Stimulated activated CD8-positive, alpha-beta memory T cell treated with anti-CD3 and anti-CD28 coated beads, Interleukin-7, amount 100 ng/mL, for 4 hours (primary cell): ENCODE results near the gene SRRD.
"Not testable (repeated sequence)": the region's sequence is repeated elsewhere in the genome, so short reads cannot be mapped to it uniquely, and the experiment has no call there.

Source experiments
- DNase-seq, 2 donors: peaks; one replicate each; pipeline ENCODE4 v3.0.0-alpha.2; 2020; ENCODE audit warnings: low read depth in 2 of 2

SRRD gene

DNA sequence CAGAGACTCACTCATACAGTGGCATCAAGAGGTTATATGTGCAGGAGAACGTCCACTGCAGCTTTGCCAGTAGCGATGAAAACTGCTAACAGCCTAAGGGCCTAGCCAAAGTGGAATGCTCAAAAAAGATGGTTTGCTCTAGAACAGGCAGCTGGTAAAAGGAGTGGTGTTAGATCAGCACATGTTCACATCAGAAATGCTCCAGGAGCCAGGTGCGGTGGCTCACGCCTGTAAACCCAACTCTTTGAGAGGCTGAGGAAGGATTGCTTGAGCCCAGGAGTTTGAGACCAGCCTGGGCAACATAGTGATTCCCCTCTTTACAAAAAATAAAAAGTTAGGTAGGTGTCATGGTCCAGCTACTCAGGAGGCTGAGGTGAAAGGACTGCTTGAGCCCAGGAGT, 38.9 kb downstream of the SRRD start:
- no peak for DNase-seq

- no peak for DNase-seq
These were observed 41.2 kb downstream of the SRRD start for GRCh38 chr22:26524870-26525269.

GRCh38 chr22:26525946-26526564, 42.4 kb downstream of the SRRD start:
- no peak for DNase-seq

GRCh38 chr22:26527167-26527566, 43.5 kb downstream of the SRRD start:
- no peak for DNase-seq

DNA sequence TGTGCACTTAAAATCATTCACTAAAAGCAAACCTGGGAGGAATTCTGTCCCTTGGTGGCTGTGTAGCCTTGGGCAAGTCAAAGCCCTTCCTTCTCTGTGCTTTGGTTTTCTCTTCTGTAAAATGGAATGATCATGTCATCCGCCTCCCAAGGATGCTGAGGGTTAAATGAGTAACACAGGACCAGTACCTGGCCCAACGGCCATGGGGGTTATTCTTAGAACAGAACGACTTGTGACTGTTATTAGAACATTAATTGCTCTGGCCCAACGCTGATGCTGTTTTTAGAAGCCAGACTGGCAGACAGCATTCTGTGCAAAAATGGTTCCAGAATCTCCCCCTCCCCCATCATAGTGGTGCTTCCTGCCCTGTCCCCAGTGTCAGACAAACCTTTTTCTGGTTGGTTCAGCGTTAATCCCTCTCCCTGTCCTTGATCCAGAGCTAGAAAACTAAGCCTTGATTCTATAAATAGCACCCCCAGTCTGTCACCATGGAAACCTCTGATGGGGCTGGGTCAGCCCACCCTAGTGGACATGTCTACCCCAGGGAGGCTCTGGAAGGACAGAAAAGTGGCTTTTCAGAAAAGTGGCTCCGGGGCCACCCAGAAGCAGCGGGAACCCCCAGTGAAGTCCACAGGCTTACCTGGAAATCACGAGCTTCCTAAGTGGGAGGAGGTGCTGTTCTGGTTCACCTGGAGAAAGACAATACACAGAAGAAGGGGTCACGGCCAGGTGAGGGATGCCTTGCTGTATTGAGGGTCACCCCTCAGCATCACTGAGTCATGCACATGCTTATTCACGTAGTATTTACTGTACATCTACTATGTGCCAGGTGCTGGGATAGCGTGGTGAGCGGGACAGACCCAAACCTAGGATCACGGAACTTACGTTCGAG, 44.1 kb downstream of the SRRD start:
- no peak for DNase-seq

- not testable (repeated sequence) for DNase-seq
These were observed 44.8 kb downstream of the SRRD start for GRCh38 chr22:26528518-26528917.

DNA sequence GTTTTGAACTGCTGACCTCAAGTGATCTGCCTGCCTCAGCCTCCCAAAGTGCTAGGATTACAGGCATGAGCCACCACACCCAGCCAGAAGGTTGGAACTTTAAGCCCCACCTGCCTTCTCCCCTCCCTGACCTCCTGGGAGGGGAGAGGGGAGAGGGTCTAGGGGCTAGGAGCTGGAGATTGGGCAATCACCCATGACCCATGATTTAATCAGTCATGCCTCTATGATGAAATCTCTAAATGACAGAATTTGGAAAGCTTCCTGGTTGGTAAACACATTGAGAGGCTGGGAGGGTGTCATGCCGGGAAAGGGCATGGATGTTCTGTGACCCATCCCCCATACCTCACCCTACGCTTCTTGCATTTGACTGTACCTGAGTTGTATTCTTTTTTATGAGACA, 45.7 kb downstream of the SRRD start:
- no peak for DNase-seq

GRCh38 chr22:26534171-26534855, 50.6 kb downstream of the SRRD start:
- DNase-seq = no peak

DNA sequence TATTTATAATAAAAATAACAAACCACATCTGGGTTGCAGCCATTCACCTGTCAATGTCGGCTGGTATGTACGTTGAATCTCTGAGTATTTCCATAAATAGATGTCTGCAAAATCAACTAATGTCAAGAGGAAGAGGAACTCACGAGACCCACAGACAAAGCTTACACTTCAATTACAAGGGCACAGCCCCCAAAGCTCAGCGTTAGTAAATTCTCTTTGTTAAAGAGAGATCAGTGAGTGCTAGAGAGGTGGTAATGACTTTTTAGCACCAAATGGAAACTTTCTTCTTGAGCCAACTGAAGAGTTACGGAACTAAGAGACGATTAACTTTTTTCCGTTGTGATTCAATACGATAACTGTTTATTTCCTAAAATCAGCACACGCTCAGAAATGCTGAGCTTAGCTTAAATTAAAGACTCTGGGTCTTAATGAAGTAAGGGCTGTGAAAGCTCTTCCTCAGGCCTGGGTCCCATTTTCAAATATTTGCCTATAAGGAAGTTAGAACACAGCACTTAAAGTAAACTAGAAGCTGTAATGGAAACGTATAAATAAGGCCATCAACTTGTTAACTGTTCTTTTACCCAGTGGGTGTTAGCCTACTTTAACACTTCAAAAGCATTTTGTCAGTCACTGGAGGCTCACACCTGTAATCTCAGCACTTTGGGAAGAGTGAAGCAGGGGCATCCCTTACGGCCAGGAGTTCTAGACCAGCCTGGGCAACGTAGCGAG, 51.4 kb downstream of the SRRD start:
- no peak for DNase-seq

- DNase-seq = no peak
These were observed 51.9 kb downstream of the SRRD start for GRCh38 chr22:26535603-26535908.

DNA sequence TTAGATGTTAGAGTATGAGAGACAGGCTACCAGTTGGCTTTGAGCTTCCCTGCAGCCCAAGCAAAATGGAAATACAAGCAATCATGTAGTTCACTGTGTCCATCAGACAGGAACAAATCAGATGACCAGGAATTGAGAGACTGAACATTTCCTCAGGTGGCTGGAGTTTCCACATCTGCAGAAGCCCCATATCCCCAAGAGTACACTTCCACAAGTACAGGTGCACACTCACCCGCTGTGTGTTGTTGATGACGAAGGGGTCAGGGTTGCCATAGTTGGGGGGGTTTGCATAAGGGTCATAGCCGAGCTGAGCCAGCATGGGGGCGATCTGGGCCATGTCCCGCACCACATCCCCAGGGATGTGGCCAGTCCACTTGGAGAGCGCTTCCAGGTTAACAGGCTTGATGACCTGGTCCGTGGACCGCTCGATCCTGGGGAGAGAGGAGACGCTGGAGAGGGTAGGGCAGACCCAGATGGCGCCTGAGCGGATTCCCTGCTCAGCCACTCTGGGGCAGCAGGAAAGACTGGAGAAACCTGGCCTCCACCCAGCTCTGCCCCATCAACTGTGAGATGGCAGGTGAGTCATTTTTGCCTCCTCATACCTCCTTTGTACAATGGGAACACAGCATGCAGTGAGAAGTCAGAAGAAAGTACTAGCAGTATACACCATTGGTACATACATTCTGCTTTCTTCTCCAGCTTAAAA, 52.5 kb downstream of the SRRD start:
- no peak for DNase-seq

DNA sequence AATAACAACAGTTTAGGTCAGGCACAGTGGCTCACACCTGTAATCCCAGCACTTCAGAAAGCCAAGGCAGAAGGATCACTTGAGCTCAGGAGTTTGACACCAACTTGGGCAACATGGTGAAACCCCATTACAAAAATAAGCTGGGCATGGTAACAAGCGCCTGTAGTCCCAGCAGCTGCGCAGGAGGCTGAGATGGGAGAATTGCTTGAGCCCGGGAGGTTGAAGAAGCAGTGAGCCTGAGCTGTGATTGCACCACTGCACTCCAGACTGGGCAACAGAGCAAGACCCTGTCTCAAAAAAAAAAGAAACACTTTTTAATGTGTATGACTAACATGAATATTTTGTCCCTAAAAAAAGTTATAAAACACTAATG, 53.1 kb downstream of the SRRD start:
- no peak for DNase-seq

- DNase-seq = no peak
These were observed 56.4 kb downstream of the SRRD start for GRCh38 chr22:26540119-26540518.

DNA sequence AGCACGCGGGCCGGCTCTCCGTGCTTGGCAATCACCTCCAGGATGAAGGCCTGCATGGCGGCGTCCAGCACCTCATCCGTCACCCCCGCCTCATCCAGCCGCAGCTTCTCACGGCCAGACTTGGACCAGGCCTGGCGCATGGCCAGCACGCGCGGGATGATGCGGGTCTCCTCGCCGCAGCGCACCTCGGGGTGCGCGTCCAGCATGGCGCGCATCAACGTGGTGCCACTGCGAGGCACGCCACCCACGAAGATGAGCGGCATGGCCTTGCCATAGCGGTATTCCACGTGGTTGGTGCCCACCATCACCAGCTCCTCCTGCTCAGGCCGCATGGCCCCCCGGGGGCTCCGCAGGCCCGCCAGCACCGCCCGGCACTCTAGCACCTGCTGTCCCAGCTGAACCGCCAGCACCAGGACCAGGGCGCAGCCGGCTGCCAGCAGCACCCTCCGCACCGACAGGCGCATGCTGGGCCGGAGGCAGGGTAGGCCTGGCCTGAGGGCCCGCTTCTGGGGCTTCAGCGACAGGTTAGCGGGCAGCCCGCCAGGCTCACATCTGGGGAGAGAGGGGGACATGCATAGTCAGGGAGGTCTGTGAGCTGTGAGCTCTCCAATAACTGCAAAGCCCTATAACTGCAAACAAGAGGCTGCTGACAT, 57.6 kb downstream of the SRRD start:
- no peak for DNase-seq

- no peak for DNase-seq
These were observed 59.2 kb downstream of the SRRD start for GRCh38 chr22:26542831-26543230.
